Measurements from ENCODE around the gene USP22.
"Not testable (repeated sequence)": the region's sequence is repeated elsewhere in the genome, so short reads cannot be mapped to it uniquely, and the experiment has no call there.

The USP22 gene

DNA sequence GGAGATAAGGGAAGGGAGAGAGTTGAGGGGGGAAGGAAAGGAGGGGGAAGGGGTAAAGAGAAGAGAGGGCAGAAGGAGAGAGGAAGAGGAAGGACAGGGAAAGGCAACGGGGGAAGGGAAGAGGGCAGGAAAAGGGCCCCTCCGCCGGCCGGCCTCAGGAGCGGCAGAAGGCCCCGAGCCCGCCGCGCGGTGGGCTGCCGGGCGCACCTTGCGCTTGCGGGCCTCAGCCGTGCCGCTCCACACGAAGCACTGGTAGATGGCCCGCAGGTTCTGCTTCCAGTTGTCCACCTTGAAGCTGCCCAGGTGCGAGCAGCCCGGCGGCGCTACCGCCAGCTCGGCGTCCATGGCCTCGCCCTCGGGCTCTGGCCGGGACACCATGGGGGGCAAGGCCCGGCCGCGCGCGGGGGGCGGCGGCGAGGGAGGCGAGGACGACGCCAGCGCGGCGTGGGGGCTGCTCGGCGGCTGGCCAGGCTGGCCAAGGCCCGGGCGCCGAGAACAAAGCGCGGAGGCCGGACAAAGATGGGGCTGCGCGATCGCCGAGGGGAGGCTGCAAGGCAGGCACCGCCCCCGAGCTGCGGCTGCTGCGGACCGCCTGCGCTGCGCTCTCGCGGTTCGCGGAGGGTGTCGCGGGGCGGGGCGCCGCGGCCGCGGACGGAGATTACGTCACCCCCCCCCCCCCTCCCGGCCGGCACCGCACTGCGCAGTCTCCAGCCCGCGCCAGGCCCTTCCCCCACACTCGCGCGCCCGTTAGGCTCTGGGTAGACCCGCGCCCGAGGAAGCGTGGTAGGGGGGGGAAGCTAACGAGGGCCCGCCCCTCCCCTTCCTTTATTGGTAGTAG is at the start of gene USP22:
Gene USP22, minus strand, starts transcription at position 554 of the 838 bp plus-strand sequence. Its CDS starts 176 bp downstream, at position 378.
- no peak for FAIRE-seq

DNA sequence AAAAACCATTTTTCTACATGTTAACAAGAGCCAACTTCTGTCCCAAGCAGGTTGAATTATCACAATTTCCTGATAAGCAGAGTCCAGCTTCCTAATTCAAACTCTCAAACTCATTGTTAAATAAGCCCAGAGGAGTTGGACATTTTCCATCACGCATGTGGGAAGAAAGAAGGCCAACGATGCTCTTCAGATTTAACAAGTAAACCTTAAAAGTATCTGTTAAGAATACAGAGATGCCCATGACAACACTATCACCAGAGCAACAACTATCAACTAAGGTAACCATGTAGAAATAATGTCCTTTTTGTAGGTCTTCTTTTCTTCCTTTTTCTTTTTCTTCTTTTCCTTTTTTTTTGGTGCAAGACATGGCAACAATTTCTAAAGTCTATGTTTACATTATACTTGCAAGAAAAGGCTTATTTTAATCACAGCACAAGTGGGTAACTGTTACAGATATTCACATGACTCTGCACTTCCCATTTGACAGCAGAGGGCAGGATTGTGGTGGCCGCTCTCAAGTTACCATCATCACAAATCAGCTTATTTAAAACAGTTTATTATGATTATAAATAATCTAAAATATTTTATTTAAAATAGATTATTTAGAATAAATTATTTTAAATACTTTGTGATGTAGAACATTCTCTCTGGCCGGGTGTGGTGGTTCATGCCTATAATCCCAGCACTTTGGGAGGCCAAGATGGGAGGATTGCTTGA is 48.2 kb upstream of the USP22 start:
- FAIRE-seq = no peak

DNA sequence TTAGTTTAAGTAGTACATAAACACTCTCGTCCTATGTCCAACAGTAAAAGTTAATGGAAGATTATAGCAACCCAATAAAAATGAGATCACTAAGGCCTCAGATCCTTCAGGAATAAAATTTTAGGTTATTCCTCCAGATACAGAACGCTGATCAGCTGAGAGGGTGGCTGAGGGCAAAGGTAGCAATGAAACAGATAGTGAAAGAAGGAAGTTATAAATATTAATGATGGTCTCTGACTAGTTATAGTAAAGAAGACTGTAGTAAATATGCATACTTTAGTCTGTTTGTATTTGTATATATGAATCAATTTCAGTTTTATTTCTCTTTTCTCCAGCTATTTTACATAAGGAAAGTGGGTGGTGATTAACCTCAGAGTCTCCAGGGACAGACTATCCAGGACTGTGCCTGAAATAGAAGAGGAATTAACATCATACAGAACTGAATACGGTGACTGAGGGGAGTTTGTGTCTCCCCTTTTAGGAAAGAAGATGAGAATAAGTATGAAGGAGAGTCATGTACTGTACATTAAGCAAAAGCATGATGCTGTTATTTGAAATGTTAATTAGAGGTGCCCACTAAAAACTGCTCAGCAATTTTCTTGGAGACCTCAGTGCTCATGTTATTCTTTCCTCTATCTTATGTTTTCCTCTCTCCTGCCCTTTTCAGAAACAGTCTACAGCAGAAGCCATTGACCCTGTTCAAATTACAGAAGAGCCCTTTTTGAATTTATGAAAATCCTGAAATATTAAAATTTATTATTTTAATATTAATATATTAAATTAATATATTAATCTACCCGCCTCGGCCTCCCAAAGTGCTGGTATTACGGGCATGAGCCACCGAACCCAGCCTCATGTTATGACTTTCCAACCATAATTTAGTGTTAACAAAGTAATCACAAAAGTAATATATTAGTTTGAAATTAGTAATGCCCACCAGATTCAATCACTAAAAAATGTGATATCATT is 47.4 kb upstream of the USP22 start:
- FAIRE-seq = no peak

DNA sequence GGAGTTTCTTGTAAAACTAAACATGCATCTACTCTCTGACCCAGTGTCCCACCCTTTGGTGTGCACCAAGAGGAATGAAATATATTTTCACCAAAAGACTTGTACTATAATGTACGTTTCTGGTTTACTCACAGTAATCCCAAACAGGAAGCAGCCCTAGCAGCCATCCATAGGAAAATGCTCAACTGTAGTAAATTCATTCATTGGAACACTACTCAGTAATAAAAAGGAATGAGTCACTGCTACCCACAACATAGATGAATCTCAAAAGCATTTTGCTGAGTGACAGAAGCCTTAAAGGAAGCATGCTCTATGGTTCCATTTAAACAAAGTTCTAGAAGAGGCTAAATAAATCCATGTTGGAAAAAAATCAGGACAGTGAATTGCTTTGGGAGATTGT is 46.3 kb upstream of the USP22 start:
- no peak for FAIRE-seq

DNA sequence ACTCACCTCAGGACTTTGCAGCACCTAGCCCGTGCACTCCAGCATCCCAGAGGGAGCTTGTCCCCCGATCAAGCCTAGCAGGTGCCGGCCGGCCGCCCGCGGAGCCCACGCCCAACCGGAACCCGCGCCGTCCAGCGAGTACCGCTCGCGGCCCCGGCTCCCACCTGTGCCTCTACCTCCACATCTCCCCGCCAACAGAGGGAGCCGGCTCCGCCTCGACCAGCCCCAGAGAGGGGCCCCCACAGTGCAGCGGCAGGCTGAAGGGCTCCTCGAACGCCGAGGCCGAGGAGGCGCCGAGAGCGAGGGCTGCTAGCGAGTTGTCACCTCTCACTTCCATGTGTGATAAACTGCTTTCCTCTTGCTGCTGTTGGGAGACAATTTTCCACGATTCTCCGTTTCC is 42.9 kb upstream of the USP22 start:
- FAIRE-seq = no peak

DNA sequence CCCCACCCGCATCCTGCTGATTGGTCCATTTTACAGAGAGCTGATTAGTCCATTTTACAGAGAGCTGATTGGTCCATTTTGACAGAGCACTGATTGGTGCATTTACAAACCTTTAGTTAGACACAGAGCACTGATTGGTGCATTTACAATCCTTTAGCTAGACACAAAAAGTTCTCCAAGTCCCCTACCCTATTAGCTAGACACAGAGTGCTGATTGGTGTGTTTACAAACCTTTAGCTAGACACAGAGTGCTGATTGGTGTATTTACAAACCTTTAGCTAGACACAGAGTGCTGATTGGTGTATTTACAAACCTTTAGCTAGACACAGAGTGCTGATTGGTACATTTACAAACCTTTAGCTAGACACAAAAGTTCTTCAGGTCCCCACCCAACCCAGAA is 42.5 kb upstream of the USP22 start:
- FAIRE-seq = not testable (repeated sequence)

DNA sequence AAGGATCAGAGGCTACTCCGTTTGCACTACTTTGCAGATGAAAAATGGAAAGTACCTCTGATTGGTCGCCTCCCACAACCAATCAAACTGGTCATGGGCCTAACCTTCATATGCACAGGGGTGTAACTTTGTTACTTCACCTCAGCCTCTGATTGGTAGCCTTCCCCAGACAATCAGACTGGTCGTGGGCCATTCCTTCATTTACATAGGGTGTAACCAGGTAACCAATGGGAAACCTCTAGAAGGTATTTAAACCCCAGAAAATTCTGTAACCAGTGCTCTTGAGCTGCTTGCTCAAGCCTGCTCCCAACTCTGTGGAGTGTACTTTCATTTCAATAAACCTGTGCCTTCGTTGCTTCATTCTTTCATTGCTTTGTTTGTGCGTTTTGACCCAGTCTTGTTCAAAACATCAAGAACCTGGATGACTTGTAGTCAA is 39.2 kb upstream of the USP22 start:
- no peak for FAIRE-seq

DNA sequence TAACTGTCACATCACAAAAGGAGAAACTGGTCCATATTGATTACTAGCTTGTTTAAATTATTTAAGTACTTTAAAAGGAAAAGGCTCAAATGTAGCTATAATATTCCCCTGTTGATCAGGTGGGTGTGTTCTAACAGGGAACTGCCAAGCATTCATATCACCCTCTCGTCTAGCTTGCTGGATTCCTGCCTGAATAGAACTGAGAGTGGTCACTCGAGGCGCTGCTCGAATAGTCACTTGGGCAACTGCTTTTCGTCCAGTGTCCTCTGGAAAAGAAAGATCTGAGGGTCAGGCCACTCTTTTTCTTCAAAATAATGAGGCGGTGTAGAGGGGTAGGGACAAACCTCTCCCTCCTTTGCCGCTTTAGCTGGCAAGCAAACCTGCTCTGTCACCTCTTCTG is 36.4 kb upstream of the USP22 start:
- FAIRE-seq = no peak

DNA sequence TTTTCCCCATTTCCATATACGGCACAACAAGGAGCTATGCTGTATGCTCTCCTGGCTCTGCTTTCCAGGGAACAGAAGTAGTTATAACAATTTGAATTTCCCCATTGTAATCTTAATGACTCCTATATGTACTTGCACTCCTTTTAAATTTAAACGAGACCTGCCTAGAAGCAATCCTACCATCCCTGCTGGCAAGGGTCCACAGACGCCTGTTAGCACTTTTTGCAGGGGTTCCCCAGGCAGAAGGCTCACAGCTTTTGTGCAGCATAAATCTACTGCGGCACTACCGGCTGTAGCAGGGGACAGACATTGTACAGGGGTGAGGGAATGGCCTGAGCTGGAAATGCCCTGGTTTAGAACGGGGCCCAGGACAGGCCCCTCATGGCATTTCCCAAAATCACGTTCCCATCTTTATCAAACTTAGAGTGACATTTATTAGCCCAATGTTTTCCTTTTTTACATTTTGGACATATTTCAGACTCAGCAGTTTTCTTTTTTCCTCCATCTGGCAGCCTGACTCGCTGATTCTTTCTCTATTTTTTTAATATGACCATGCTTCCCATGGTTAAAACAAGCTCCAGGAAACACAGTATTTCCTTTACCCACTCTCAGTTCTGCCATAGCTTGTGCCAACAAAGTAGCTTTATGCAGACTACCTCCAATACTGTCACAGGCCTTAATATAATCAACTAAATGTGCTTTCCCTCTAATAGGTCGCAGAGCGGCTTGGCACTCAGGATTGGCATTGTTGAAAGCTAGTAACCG is 35.4 kb upstream of the USP22 start:
- no peak for FAIRE-seq

DNA sequence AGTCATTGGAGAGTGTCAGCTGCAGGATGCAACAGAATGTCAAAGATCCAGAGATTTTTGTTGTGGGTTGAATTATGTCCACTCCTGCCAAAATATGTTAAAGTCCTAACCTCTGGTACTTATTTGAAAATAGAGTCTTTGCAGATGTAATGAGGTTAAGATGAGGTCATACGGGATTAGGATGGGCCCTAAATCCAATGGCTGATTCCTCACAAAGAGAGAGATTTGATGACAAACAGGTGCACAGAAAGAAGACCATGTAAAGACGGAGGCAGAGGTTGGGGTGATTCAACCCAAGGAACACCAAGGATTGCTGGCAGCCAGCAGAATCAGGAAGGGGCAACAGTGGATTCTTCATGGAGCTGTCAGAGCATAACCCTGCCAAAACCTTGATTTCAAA is 34.5 kb upstream of the USP22 start:
- no peak for FAIRE-seq

DNA sequence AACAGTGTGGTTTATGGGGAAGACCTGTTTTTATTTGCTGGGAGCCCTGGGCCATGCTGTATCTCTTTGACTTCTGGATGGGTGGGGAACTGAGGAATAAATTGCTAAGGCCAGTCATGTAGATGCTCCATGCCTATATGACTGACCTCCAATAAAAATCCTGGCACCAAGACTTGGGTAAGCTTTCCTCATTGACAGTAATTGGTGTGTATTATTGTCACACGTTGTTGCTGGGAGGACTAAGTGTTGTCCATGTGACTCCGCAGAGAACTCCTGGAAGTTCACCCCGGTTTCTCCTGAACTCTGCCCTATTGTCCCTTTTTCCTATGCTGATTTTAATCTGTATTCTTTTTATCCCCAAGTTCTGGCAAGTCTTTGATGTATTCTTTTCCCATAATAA is 33.4 kb upstream of the USP22 start:
- no peak for FAIRE-seq

DNA sequence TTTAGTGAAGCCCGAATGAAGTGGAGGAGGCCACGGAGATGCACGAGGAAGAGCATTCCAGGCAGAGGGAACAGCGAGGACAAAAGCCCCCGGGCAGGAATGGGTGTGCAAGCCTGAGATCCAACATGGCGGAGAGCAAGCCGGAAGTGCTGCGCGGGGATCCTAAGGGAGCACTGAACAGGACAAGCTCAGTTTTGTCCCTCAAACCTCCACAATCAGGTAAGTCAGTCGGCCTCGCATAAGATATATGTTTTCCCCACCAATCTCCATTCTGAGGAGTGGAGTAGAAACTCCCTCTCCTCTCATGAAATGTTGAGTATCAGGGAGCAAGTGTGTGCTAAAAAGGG is 32.9 kb upstream of the USP22 start:
- FAIRE-seq = no peak

DNA sequence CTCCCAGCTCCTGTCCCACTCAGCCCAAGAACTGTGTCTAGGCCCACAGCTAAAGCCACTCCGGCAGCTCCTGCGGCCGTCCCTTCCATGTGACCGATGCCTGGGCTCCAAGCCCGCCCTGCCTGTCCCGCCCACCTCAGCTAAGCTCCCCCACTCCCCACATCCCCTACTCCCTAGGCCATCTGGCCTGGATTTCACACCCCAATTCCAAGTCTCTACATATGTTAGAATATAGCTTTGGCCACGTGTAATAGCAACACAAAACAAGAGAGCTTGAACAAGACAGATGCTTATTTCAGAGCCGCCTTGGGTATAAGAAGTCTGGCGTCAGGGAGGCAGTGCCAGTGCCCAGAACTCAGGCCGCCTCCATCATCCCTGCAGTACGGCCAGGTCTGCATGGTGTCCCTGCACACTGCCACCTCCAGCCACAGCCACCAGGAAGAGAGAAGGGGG is 30.0 kb upstream of the USP22 start:
- no peak for FAIRE-seq

DNA sequence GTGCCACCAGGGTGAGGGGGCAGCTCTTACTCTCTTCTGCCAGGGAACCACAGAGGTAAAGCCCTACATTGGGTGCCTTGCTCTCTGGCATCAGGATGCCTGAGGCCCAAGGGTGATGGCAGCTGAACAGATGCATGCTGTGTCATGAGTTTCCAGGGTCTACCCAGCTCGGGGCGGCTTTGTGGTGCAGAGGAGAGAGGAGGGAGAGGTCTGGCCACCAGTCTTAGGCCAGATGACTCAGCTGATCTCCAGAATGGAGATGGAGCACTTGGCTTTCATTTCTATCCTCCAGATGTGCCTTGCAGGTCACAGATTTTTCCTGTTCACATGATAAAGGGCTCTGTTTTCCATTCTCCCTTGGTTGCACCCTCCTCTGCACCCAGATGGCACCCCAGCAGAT is 23.6 kb upstream of the USP22 start:
- FAIRE-seq = no peak

DNA sequence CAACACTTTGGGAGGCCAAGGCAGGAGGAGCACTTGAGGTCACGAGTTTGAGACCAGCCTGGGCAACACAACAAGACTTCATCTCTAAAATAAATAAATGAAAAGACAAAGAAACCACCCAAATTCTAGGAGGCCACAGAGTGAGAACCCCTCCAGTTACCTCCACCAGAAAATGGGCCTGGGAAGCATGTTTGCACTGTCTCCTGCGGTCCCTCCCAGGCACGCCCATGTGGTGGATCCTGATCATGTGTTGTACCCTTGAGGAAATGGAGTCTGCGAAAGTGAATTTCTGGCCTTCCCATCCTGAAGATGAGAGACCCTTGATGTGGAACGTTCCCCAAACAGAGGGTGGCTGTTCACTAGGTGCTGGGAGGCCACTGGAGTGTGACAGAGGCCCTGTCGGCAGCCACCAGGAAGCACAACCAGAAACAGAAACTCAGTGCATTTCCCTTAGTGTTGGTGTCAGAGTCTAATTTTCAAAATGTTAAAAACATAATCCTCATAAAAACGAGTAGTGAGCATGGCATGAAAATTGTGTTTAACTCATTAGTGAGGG is 19.2 kb upstream of the USP22 start:
- FAIRE-seq = no peak

DNA sequence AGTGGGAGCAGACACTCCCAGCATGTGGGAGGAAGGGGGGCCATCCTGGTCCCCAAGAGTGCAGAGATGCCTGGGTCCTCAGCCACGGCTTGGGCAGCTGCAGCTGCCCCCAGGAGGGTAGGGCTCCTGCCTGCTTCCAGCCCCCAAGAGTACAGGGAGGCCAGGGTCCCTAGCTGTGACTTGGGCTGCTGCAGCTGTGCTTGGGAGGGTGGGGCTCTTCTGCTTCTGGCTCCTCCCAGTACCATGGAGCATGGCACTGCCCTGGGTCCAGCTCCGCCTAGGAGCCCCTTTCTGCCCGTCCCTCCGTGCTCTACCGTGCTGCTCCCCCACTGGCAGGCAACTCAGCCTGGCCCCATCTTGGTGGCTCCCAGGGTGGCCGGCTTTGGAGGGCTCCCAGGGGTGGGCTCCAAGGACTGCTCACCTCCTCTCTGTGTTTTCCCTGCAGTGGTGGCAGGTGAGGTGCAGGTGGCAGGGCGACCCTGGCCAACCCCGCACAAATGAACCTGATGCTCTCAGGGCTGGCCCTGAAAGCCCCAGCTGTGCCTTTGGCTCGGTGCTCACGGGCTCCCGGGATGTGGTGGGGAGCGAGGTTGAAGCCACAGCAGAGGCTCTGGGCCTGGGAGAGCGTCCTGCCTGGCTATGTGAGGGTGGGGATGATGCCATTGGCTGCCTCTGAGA is 18.5 kb upstream of the USP22 start:
- no peak for FAIRE-seq

DNA sequence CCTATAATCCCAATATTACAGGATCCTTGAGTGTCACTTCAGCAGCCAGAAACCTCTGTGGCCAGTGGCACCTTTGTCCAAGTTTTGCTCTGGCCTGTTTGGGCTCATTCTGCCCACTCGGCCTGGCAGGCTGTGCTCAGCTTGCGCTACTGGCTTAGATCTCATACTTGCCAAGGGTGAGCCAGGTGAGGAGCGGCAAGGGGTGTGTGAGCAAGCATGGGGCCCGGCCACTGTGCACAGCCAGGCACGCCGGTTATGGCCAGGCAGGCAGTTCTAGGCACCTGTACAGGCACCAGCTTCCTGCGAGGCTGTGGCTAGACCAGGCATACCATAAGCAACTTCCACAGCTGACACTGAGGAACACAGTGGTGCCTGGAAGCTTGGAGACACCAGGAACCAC is 16.9 kb upstream of the USP22 start:
- no peak for FAIRE-seq

DNA sequence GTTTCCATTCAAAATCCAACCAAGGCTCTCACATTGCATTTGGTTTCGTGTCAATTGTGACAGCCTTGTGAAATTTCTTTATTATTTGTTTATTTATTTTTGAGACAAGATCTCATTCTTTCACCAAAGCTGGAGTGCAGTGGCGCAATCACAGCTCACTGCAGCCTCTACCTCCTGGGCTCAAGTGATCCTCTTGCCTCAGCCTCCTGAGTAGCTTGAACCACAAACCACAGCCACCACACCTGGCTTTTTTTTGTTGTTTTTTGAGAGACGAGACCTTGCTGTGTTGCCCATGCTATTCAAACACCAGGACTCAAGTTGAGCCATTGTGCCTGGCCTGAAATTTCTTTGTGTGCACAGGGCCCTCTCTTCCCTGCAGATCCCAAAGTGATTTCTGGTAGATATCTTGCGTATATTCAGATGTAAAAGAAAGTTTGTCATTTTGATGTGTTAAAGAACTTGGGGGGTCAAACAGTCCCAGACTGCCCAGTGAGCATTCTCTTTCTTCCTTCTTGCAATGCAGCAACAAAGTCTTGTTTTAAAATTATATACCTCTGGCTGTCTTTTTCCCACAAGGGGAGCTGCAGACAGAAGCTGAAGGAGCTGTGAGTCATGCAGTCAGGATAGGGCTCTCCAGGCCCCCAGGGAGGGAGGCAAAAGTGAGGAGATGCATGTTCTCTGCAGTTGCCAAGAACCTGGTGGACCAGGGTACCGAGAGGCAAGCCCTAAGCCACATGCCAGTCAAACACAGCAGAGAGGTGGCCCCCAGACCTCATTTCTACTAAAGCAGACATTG is 15.5 kb upstream of the USP22 start:
- FAIRE-seq = no peak

DNA sequence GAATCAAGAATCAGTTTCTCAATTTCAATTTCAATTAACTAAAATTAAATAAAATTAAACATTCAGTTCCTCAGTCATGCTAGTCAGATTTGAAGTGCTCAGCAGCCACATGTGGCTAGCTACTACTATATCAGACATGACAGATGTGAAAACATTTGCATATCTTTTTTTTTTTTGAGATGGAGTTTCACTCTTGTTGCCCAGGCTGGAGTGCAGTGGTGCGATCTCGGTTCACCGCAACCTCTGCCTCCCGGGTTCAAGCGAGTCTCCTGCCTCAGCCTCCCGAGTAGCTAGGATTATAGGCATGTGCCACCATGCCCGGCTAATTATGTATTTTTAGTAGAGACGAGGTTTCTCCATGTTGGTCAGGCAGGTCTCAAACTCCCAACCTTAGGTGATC is 10.2 kb upstream of the USP22 start:
- FAIRE-seq = not testable (repeated sequence)

DNA sequence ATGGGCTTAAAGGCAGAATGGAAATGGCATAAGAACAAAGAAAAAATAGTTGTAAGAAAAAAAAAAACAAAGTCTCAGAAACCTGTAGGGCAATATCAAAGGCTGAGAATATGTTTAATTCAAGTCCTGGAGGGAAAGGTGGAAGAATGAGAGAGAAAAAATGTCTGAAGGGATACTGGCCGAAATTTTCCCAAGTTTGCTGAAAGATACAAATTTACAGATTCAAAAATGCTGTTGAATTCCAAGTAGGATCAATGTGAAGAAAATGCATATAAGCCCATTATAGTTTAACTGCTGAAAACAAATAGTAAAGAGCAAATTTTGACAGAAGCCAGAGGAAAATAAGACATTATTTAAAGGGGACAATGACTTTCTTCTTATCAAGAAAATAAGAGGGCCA is 6.6 kb upstream of the USP22 start:
- FAIRE-seq = no peak
